GM19193 (cell line): Measurements from ENCODE around the gene LRRC63.

ENCODE experiments used
- POLR2A ChIP-seq: IDR thresholded peaks from 4 replicates; pipeline ENCODE4 v1.6.1; 2011; ENCODE audit not compliant: insufficient read depth, insufficient read length; ENCODE audit errors: extremely low read depth

LRRC63 gene

GRCh38 chr13:46178143-46178542 is 33.6 kb upstream of the LRRC63 start:
- TF ChIP-seq POLR2A = no peak

- no peak for TF ChIP-seq POLR2A
Measured at GRCh38 chr13:46178821-46179220, 32.9 kb upstream of the LRRC63 start.

- TF ChIP-seq POLR2A = peak; percentile 14
Measured at GRCh38 chr13:46179491-46179908, 32.2 kb upstream of the LRRC63 start.

DNA sequence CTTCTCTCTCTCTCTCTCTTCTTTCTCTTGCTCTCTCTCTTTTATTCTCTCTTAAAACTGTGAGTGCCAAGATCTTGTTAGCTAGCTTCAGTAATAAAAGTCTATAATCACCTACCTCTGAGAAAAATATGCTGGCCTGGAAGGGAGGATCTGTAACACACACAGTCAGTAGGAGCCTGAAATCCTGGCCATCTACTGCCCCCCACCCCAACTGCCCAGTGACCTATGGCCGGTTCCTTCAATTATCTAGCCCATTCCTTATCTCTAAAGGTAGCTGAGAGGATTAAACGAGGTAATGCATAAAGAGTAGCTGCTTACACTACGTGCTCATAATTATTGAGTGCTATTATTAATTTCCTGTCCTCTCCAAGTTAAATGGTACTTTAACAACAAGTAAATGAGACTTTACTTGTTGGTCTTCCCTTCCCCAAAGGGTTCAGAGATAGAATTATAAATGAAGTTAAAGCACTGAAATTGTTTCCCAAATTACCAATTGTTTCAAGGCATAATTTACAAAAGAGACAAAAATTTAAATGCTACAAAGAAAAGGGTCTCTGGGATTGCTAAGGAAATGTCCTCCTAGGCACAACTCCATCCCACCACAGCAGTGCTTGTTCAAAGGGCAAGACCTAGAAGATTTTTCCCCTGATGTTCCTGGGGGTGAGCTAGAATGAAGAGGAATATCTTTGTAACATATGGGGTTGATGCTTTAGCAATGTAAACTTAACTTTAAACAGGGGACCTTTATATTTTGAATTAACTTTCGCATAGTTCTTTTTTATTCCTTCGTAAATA is 31.6 kb upstream of the LRRC63 start:
- TF ChIP-seq POLR2A = no peak

DNA sequence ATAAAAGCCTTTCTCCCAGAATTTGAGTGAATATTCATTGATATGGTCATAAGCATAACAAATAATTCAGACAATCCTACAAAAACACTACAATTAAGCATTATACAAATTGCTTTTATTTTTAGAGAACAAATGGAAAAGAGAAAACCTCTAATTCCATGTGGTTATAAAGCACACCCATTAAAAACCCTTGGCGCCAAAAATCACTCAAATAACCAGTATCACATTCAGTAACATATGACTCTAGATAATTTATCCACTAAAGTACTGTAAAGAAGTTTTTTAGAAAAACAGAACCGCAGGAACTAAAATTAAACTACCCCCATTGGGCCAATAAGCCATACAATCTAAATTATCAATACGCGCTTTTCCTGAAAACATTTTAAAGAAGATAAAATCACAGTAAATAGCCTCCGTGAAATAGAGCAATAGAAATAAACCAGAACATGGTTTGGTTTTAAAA is 30.3 kb upstream of the LRRC63 start:
- no peak for TF ChIP-seq POLR2A

DNA sequence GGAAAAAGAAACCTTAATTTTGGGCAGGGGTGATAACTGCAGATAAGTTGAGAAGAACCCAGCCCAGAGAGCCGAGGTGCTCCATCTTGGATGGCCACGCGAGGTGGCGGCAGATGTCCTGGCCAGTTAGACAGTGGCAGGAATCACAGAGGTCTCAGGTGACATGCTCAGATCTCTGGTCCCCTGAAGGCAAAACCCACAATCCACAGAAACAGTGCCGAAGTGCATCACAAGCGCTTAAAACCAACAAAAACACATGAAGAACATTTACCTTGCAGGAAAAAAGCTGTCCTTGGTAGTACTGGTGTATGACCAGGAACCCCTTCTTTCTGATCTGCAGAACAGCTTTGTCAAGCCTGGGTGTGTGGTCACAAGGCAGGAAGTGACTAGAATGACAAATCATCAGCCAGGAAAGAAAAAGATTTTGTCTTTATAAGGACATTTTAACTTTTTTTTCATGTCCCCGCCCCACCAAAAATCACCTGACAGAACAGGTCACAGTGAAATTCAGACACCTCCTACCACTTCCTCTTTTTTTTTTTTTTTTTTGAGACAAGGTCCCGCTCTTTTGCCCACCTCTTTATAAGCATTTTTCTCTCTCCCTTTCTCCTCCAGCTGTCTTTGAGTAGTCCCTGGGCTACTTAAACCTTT is 29.8 kb upstream of the LRRC63 start, which contains the start of gene LCP1:
Gene LCP1 (minus strand): TSS at position 338 of the 651 bp plus-strand sequence. CDS start 22,515 bp downstream, outside the sequence.
- peak; percentile 94 for TF ChIP-seq POLR2A

DNA sequence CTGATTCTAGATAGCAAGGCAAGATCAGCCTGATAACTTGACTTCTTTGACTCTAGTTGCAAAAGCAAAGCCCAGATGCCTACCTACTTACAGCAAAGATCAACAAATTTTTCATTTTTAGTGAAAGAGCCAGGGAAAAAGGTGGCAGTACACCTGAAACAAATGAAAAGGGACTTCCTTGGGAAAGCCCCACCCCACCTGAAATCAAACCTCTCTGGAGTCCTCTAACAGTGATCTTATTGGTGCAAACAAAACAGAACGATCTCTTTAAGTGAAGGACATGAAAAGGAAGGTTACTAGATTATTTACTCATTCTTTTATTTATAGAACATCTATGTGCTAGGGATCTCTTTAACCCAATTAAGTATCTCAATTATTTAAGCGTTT is 29.2 kb upstream of the LRRC63 start:
- TF ChIP-seq POLR2A = no peak

DNA sequence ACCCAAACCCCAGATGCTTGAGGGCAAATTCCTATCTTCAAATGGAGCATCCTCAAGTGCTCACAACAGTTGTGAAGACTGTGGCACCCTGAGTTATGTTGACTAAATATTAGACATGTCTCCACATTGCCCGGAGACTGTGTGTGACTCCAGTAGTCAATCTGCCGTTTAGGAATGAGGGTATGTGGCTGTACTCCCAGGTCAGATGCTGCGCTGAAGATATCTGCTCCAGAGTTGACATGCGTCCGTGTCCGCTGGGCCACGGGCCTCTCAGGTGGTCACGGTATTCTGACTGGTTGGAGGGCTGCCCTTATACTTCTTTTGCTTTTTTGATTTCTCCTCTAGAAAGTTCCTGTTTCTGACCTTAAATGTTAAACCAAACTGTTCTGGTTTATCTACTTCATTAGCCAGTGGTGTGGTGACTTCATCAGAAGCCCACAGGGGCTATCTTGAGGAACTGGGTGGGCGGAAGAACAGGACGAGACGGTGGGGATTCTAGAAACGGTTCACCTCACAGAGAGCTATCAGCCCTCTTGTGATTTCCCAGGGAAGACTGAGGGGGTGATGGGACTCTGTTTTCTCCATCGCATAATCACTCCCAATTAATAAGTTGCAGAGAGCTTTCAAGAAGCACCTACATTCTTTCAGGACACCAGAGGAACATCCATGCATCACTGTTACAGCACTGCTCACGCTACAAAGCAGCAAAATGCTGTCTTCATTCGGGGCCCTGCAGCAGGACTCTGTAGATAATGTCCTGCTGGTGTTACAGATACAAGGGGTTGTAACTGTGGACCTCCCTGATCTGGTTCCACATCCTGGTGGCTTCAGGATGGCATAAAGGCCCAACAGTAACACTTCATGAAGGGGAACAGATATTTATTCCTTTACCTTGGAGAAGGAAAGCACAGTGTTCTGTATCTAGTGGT is 28.4 kb upstream of the LRRC63 start:
- peak; percentile 40 for TF ChIP-seq POLR2A

DNA sequence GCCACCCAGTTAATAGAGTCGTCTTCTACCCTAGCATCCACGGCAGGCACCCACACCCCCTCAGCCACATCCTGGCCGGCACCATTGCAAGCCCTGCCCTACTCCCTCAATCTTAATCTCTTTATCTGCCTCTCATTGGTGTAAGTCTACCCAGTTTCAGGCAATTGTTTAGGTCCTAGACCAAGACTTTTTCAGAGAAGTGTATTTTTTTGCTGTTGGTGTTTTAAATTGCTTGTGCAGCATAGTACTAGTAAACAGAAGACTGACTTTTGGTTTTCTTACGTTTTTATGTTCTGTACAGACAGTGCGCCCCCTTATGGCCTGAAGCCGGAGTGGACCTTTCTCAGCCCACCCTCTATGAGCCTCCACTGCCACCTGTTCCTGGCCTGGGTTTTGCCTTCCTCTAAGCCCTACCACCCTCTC is 27.4 kb upstream of the LRRC63 start:
- TF ChIP-seq POLR2A = no peak

- no peak for TF ChIP-seq POLR2A
Measured at GRCh38 chr13:46185634-46186033, 26.1 kb upstream of the LRRC63 start.

- no peak for TF ChIP-seq POLR2A
Measured at GRCh38 chr13:46192412-46192811, 19.3 kb upstream of the LRRC63 start.

GRCh38 chr13:46195016-46195415 is 16.7 kb upstream of the LRRC63 start:
- no peak for TF ChIP-seq POLR2A

DNA sequence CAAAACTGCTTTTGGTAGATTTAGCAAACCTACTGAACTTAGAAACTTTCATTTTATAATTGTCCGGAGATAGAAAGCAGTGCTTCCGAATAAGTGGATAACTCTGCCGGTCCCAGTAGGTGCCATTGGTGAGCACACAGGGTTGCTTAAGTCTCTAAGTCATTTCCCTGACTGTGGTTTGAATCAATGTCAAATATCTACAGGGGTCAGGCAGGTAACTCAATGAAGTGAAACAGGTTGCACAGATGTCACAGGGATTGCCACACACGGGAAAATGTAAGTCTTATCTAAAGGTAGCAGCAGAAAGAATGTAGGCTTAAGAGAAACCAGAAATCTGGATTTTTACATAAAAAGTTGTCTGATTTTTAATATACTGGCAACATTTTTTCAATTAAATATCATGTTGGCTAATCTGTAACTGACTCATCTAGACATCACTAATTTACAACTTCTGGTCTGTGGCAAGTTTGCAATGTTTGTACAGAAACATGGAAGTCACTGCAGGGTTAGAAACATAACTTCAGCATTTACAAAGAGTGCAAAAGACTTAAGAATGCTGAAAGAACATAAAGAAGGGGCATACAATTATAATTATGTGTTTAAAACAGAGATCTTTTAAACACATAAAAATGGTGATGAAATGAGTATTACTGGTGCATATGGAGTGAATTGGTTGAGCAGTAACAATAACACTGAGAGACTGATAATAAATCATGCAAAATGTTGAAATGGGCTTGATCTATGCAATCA is 14.3 kb upstream of the LRRC63 start:
- no peak for TF ChIP-seq POLR2A

GRCh38 chr13:46198696-46199193 is 13.0 kb upstream of the LRRC63 start:
- TF ChIP-seq POLR2A = no peak
